SK-N-SH (cell line): ENCODE measurements around the gene BMPR1B. TPM values are rescaled to one million over a fixed set of nuclear protein-coding genes. Genes with fewer than 3 reads are reported as not detected.

ENCODE experiments used
- CTCF ChIA-PET: fragments of 300-600, 350-600 bp; formaldehyde crosslinking; extraction: SDS; loops from one replicate; lab custom pipeline; 2021; lab: Yijun Ruan, JAX
- POLR2A ChIA-PET: fragments of 350-600 bp; sonication (Branson Sonifier 250); formaldehyde crosslinking; extraction: SDS; loops from one replicate; lab custom pipeline; 2020; ENCODE audit warnings: antibody characterized with exemption, inconsistent platforms; lab: Yijun Ruan, JAX
- DNase-seq: peaks from one replicate; pipeline ENCODE4 v3.0.0; 2012
- H2AFZ ChIP-seq: fragments of 200-600 bp; sonication (generic); 2 replicates; pipeline ENCODE4 v1.8.1; 2016; ENCODE audit warnings: antibody characterized with exemption, mild to moderate bottlenecking, low read depth
- H3F3A ChIP-seq: fragments of 200-600 bp; sonication (generic); replicated peaks from 2 replicates; pipeline ENCODE3; 2016; ENCODE audit warnings: antibody characterized with exemption, mild to moderate bottlenecking; ENCODE audit not compliant: insufficient read depth
- H3K27ac ChIP-seq, 2 experiments: fragments of 200-500 bp in 1 of 2; fragments of 200-600 bp in 1 of 2; sonication (Bioruptor generic) in 1 of 2; sonication (generic), shearing (Covaris generic) in 1 of 2; 2 replicates each; pipeline versions ENCODE4 v1.5.1 to v1.6.1; 2014 to 2016; ENCODE audit warnings: low read depth in 2 of 2, inconsistent platforms in 1 of 2, low read length in 1 of 2, mild to moderate bottlenecking in 1 of 2, mixed read lengths in 1 of 2
- H3K27me3 ChIP-seq: fragments of 200-600 bp; sonication (generic), shearing (Covaris generic); 2 replicates; pipeline ENCODE4 v1.6.1; 2016; ENCODE audit warnings: mixed run types; ENCODE audit not compliant: insufficient read depth
- H3K36me3 ChIP-seq, 2 experiments: fragments of 200-500 bp in 1 of 2; fragments of 200-600 bp in 1 of 2; sonication (Bioruptor generic) in 1 of 2; sonication (generic) in 1 of 2; replicated peaks in 1 of 2; 2 replicates each; pipeline versions ENCODE3 to v1.5.1; 2014 to 2016; ENCODE audit warnings: low read length in 1 of 2, mild to moderate bottlenecking in 1 of 2; ENCODE audit not compliant: insufficient read depth in 2 of 2, control insufficient read depth in 1 of 2
- H3K4me1 ChIP-seq, 2 experiments: fragments of 200-500 bp in 1 of 2; fragments of 200-600 bp in 1 of 2; sonication (Bioruptor generic) in 1 of 2; sonication (generic), shearing (Covaris generic) in 1 of 2; 2 replicates each; pipeline versions ENCODE4 v1.5.1 to v1.6.1; 2014 to 2016; ENCODE audit warnings: low read depth in 1 of 2, low read length in 1 of 2, mixed run types in 1 of 2; ENCODE audit not compliant: insufficient read depth in 2 of 2, control insufficient read depth in 1 of 2
- H3K4me2 ChIP-seq: fragments of 200-600 bp; sonication (generic), shearing (Covaris generic); 2 replicates; pipeline ENCODE4 v1.6.1; 2017; ENCODE audit warnings: mixed run types
- H3K4me3 ChIP-seq, 2 experiments: fragments of 200-500 bp in 1 of 2; fragments of 200-600 bp in 1 of 2; sonication (Bioruptor generic) in 1 of 2; sonication (generic), shearing (Covaris generic) in 1 of 2; 2 replicates each; pipeline versions ENCODE4 v1.5.1 to v1.8.1; 2014 to 2016; ENCODE audit warnings: low read depth in 2 of 2, inconsistent platforms in 1 of 2, low read length in 1 of 2, mild to moderate bottlenecking in 1 of 2, mixed read lengths in 1 of 2, moderate library complexity in 1 of 2
- H3K79me2 ChIP-seq: fragments of 200-600 bp; sonication (generic); 2 replicates; pipeline ENCODE4 v1.8.1; 2017; ENCODE audit warnings: mild to moderate bottlenecking; ENCODE audit not compliant: insufficient read depth
- H3K9ac ChIP-seq: fragments of 200-600 bp; sonication (generic); 2 replicates; pipeline ENCODE4 v1.6.1; 2017; ENCODE audit warnings: mixed run types
- H3K9me2 ChIP-seq: fragments of 200-600 bp; sonication (generic); 2 replicates; pipeline ENCODE4 v1.6.1; 2017; ENCODE audit warnings: mixed run types
- H3K9me3 ChIP-seq: fragments of 200-600 bp; sonication (generic); 2 replicates; pipeline ENCODE4 v1.6.1; 2017; ENCODE audit warnings: mixed run types, mild to moderate bottlenecking, moderate library complexity
- H4K20me1 ChIP-seq: fragments of 200-600 bp; sonication (generic); 2 replicates; pipeline ENCODE4 v1.6.1; 2017; ENCODE audit warnings: mild to moderate bottlenecking, mixed run types; ENCODE audit not compliant: insufficient read depth
- EZH2phosphoT487 ChIP-seq: fragments of 200-600 bp; sonication (generic); IDR thresholded peaks from 2 replicates; pipeline ENCODE4 v1.6.1; 2017; ENCODE audit warnings: low read depth, mixed run types, mild to moderate bottlenecking, antibody characterized with exemption, moderate library complexity, borderline replicate concordance
- FOXJ3 ChIP-seq: sonication (generic); formaldehyde crosslinking; IDR thresholded peaks from 2 replicates; pipeline ENCODE4 v1.5.1; 2020; ENCODE audit warnings: mild to moderate bottlenecking, missing genetic modification reagents
- GABPA ChIP-seq: IDR thresholded peaks from 2 replicates; pipeline ENCODE4 v1.4.0; 2012; ENCODE audit warnings: low read depth, mild to moderate bottlenecking
- GATA2 ChIP-seq: sonication (generic); formaldehyde crosslinking; IDR thresholded peaks from 2 replicates; pipeline ENCODE4 v1.5.0; 2020; ENCODE audit warnings: mild to moderate bottlenecking, missing genetic modification reagents
- NRF1 ChIP-seq: IDR thresholded peaks from 2 replicates; pipeline ENCODE4 v1.6.1; 2012; ENCODE audit warnings: low read depth, mild to moderate bottlenecking, low read length
- RAD21 ChIP-seq: IDR thresholded peaks from 2 replicates; pipeline ENCODE4 v1.6.1; 2012; ENCODE audit warnings: mild to moderate bottlenecking, low read length
- RCOR1 ChIP-seq: fragments of 150-350 bp; IDR thresholded peaks from 2 replicates; pipeline ENCODE4 v1.6.1; 2017; ENCODE audit warnings: antibody characterized with exemption, low read length
- RFX5 ChIP-seq: IDR thresholded peaks from 2 replicates; pipeline ENCODE4 v1.6.1; 2012; ENCODE audit warnings: mild to moderate bottlenecking, improper control_type of control experiment, low read length
- RXRA ChIP-seq: IDR thresholded peaks from 2 replicates; pipeline ENCODE4 v1.4.0; 2012; ENCODE audit warnings: low read depth, mild to moderate bottlenecking, borderline replicate concordance
- SMC3 ChIP-seq: IDR thresholded peaks from 2 replicates; pipeline ENCODE4 v1.6.1; 2012; ENCODE audit warnings: low read depth, low read length, improper control_type of control experiment
- TAF1 ChIP-seq: IDR thresholded peaks from 2 replicates; pipeline ENCODE4 v1.6.1; 2012; ENCODE audit warnings: low read depth, mild to moderate bottlenecking, low read length, moderate library complexity, borderline replicate concordance
- TCF12 ChIP-seq: IDR thresholded peaks from 2 replicates; pipeline ENCODE4 v1.4.0; 2012
- TEAD4 ChIP-seq: IDR thresholded peaks from 2 replicates; pipeline ENCODE4 v1.4.0; 2012; ENCODE audit warnings: mild to moderate bottlenecking, borderline replicate concordance; ENCODE audit not compliant: insufficient read depth
- WGBS: methylation state at CpG from one replicate; pipeline ENCODE4 v1.1.6; 2017; ENCODE audit warnings: low lambda C conversion rate; 5-methylcytosine and 5-hydroxymethylcytosine counted together
- polyA plus RNA-seq, 3 experiments: library from polyadenylated mRNA; depleted of rRNA; stranded (reverse); fragments of >200 nt; gene quantifications; 2 replicates each; pipeline ENCODE4 v1.2.3, GENCODE V29; 2012
- TF ChIP-seq, protein P1 (sequence below): IDR thresholded peaks from 2 replicates; pipeline ENCODE4 v1.4.0; 2012; ENCODE audit warnings: low read depth, borderline replicate concordance
- TF ChIP-seq, protein P2 (sequence below): IDR thresholded peaks from 2 replicates; pipeline ENCODE4 v1.4.0; 2012; ENCODE audit warnings: low read depth, borderline replicate concordance
- TF ChIP-seq, protein P3 (sequence below): fragments of 200-600 bp; sonication (generic); IDR thresholded peaks from 2 replicates; pipeline ENCODE4 v1.6.1; 2017; ENCODE audit warnings: antibody characterized with exemption, mild to moderate bottlenecking, moderate library complexity
- TF ChIP-seq, protein P4 (sequence below): IDR thresholded peaks from 2 replicates; pipeline ENCODE4 v1.4.0; 2012; ENCODE audit warnings: low read depth
- TF ChIP-seq, protein P5 (sequence below): IDR thresholded peaks from 2 replicates; pipeline ENCODE4; 2012

The BMPR1B gene
- polyA plus RNA-seq, 1 of the 3 experiments (the other 2 are of a cell fraction): 0.16 TPM

DNA sequence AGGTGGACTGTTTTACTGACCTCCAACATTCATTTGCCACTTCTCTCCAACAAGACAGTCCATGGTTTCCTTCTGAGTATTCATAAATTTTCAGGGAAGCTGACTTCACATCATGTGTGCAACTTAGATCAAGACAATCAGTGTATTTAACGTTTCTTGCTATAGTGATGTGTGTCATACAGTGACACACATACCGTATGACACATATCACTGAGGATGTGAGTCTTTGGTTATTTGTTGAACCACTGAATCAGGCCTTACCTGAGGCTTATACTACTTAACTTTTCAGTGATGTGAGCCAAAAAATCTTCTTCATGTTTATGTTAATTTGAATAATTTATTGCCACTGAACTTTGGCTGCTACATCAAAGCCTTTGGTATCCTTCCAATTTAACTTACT, 166.8 kb downstream of the BMPR1B start:
- no peaks in the 10 kb centered on the region for H3K9me3 ChIP-seq
- H3K4me1 ChIP-seq: peaks cover 0 to 2% of the 10 kb centered on the region in 2 experiments; a peak in 1 of 4 replicates
- POLR2A ChIA-PET: no interaction called here
- no peaks in the 10 kb centered on the region for H3K36me3 ChIP-seq
- H3K27me3 ChIP-seq: no peaks in the 10 kb centered on the region
- 67% methylated on average over 2 of the region's 2 CpGs for WGBS
- H3K79me2 ChIP-seq: no peaks in the 10 kb centered on the region
- no peak overlapping the region for H3K27ac ChIP-seq
- DNase-seq: no peak
- H3K4me2 ChIP-seq: no peak overlapping the region
- TF ChIP-seq TCF12 (no peak), RXRA (no peak), GABPA (no peak), TAF1 (no peak), RCOR1 (no peak), FOXJ3 (no peak), RAD21 (no peak), SMC3 (no peak), GATA2 (no peak), NRF1 (no peak)
- TF ChIP-seq, protein P1, sequence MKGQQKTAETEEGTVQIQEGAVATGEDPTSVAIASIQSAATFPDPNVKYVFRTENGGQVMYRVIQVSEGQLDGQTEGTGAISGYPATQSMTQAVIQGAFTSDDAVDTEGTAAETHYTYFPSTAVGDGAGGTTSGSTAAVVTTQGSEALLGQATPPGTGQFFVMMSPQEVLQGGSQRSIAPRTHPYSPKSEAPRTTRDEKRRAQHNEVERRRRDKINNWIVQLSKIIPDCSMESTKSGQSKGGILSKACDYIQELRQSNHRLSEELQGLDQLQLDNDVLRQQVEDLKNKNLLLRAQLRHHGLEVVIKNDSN: no peak
- TF ChIP-seq, protein P2, sequence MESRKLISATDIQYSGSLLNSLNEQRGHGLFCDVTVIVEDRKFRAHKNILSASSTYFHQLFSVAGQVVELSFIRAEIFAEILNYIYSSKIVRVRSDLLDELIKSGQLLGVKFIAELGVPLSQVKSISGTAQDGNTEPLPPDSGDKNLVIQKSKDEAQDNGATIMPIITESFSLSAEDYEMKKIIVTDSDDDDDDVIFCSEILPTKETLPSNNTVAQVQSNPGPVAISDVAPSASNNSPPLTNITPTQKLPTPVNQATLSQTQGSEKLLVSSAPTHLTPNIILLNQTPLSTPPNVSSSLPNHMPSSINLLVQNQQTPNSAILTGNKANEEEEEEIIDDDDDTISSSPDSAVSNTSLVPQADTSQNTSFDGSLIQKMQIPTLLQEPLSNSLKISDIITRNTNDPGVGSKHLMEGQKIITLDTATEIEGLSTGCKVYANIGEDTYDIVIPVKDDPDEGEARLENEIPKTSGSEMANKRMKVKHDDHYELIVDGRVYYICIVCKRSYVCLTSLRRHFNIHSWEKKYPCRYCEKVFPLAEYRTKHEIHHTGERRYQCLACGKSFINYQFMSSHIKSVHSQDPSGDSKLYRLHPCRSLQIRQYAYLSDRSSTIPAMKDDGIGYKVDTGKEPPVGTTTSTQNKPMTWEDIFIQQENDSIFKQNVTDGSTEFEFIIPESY: no peak
- TF ChIP-seq, protein P3, sequence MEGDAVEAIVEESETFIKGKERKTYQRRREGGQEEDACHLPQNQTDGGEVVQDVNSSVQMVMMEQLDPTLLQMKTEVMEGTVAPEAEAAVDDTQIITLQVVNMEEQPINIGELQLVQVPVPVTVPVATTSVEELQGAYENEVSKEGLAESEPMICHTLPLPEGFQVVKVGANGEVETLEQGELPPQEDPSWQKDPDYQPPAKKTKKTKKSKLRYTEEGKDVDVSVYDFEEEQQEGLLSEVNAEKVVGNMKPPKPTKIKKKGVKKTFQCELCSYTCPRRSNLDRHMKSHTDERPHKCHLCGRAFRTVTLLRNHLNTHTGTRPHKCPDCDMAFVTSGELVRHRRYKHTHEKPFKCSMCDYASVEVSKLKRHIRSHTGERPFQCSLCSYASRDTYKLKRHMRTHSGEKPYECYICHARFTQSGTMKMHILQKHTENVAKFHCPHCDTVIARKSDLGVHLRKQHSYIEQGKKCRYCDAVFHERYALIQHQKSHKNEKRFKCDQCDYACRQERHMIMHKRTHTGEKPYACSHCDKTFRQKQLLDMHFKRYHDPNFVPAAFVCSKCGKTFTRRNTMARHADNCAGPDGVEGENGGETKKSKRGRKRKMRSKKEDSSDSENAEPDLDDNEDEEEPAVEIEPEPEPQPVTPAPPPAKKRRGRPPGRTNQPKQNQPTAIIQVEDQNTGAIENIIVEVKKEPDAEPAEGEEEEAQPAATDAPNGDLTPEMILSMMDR: no peak
- H4K20me1 ChIP-seq: no peaks in the 10 kb centered on the region
- peaks cover 7% of the 10 kb centered on the region for H3F3A ChIP-seq
- CTCF ChIA-PET: no interaction called here
- no peak overlapping the region for H3K4me3 ChIP-seq
- no peak overlapping the region for H3K9ac ChIP-seq
- H2AFZ ChIP-seq: no peak overlapping the region
- H3K9me2 ChIP-seq: no peaks in the 10 kb centered on the region

DNA sequence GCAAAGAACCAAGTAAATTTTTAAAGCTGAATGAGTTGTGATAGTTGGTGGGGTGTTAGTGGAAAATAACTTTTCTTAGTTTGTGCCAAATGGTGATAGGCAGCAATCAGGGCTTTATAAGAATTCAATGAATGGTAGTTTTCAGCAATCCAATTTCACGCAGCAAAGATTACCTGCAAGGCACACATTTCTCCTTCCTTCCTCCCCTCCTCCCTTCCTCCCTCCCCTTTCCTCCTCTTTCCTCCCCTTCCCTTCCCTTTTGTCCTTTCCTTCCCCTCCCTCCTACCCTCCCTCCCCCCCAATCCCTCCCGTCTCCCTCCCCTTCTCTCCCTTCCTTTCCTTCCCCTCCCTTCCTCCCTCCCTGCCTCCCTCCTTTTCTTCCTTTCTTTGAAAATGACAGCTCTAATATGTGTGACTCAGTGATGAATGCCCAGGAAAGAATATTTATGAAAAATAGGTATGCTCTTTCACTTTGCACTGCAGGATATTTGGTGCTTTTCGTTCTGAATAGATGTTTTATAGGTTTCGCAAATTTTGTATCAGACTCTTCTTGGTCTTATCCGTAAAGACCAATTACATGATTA, 168.1 kb downstream of the BMPR1B start:
- Histone ChIP-seq H3F3A (peaks cover 7% of the 10 kb centered on the region), H3K36me3 (no peaks in the 10 kb centered on the region), H3K27me3 (no peaks in the 10 kb centered on the region), H4K20me1 (no peaks in the 10 kb centered on the region), H3K79me2 (no peaks in the 10 kb centered on the region), H3K9ac (no peak overlapping the region), H2AFZ (no peak overlapping the region), H3K9me2 (no peaks in the 10 kb centered on the region), H3K4me2 (no peak overlapping the region), H3K4me3 (no peak overlapping the region), H3K27ac (no peak overlapping the region), H3K9me3 (no peaks in the 10 kb centered on the region), H3K4me1 (peaks cover 0 to 2% of the 10 kb centered on the region in 2 experiments; a peak in 2 of 4 replicates)
- ChIA-PET POLR2A (no interaction called here), CTCF (no interaction called here)
- no peak for DNase-seq
- 83% methylated on average over 5 of the region's 5 CpGs for WGBS
- TF ChIP-seq TAF1 (no peak), GATA2 (no peak), RCOR1 (no peak), EZH2phosphoT487 (no peak), RXRA (no peak), TEAD4 (no peak), NRF1 (no peak), RFX5 (no peak), TCF12 (no peak)
- TF ChIP-seq, protein P4, sequence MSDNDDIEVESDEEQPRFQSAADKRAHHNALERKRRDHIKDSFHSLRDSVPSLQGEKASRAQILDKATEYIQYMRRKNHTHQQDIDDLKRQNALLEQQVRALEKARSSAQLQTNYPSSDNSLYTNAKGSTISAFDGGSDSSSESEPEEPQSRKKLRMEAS: no peak
- TF ChIP-seq, protein P3: no peak
- TF ChIP-seq, protein P5, sequence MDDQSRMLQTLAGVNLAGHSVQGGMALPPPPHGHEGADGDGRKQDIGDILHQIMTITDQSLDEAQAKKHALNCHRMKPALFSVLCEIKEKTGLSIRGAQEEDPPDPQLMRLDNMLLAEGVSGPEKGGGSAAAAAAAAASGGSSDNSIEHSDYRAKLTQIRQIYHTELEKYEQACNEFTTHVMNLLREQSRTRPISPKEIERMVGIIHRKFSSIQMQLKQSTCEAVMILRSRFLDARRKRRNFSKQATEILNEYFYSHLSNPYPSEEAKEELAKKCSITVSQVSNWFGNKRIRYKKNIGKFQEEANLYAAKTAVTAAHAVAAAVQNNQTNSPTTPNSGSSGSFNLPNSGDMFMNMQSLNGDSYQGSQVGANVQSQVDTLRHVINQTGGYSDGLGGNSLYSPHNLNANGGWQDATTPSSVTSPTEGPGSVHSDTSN: no peak
- TF ChIP-seq, protein P1: no peak
